Tibial nerve (tissue), 4 donors: ENCODE data around the gene PCDHGB6. TPM values are rescaled to one million over a fixed set of nuclear protein-coding genes. Genes with fewer than 3 reads are reported as not detected.

Experiments
- DNase-seq, 2 donors: peaks; one replicate each; pipeline ENCODE4 v3.0.0-alpha.2; 2019; ENCODE audit warnings: low spot score in 2 of 2
- H3K27ac ChIP-seq, 4 donors: fragments of 200-600 bp; sonication (generic) in 3 of 4; one replicate each; pipeline ENCODE4 v1.5.1; 2017 to 2019; ENCODE audit warnings: mild to moderate bottlenecking in 1 of 4
- H3K27me3 ChIP-seq, 2 donors: fragments of 200-600 bp; sonication (generic) in 1 of 2; one replicate each; pipeline versions ENCODE4 v1.5.1 to v1.6.0; 2017 to 2019
- H3K36me3 ChIP-seq, 3 donors: fragments of 200-600 bp; sonication (generic); one replicate each; pipeline ENCODE4 v1.5.1; 2018 to 2019
- H3K4me1 ChIP-seq, 4 donors: fragments of 200-600 bp; sonication (generic) in 3 of 4; one replicate each; pipeline ENCODE4 v1.5.1; 2017 to 2019
- H3K4me3 ChIP-seq, 4 donors: fragments of 200-600 bp; sonication (generic) in 3 of 4; one replicate each; pipeline ENCODE4 v1.5.1; 2017 to 2019; ENCODE audit warnings: mild to moderate bottlenecking in 1 of 4, moderate library complexity in 1 of 4
- H3K9me3 ChIP-seq, 4 donors: fragments of 200-600 bp; sonication (generic) in 3 of 4; one replicate each; pipeline ENCODE4 v1.5.1; 2017 to 2019
- CTCF ChIP-seq, 5 experiments: fragments of 200-600 bp in 3 of 5; fragments of 450-650 bp in 2 of 5; sonication (generic) in 3 of 5; IDR thresholded peaks; one replicate each; pipeline ENCODE4 v1.5.1; 2016 to 2019; ENCODE audit warnings: antibody characterized with exemption in 5 of 5, mild to moderate bottlenecking in 3 of 5, moderate library complexity in 2 of 5
- EP300 ChIP-seq, 2 donors: sonication (generic); formaldehyde crosslinking; IDR thresholded peaks; one replicate each; pipeline ENCODE4 v1.6.1; 2017; ENCODE audit warnings: antibody characterized with exemption in 2 of 2, mild to moderate bottlenecking in 1 of 2
- POLR2A ChIP-seq, 2 donors: fragments of 450-650 bp; IDR thresholded peaks; one replicate each; pipeline ENCODE4 v1.6.1; 2017; ENCODE audit warnings: antibody characterized with exemption in 2 of 2, mild to moderate bottlenecking in 2 of 2, moderate library complexity in 2 of 2
- whole genome bisulfite sequencing, 2 donors: methylation state at CpG; one replicate each; pipeline ENCODE4 v1.1.5; 2018; 5-methylcytosine and 5-hydroxymethylcytosine counted together
- total RNA-seq, 4 donors: library from RNA; depleted of rRNA; stranded (reverse); fragments of >200 nt; gene quantifications; one replicate each; pipeline ENCODE4 v1.1.0, GENCODE V29; 2016

Gene PCDHGB6
- total RNA-seq, 4 donors from 2014 or later: 9.2 to 16.8 (median 13.9) TPM

DNA sequence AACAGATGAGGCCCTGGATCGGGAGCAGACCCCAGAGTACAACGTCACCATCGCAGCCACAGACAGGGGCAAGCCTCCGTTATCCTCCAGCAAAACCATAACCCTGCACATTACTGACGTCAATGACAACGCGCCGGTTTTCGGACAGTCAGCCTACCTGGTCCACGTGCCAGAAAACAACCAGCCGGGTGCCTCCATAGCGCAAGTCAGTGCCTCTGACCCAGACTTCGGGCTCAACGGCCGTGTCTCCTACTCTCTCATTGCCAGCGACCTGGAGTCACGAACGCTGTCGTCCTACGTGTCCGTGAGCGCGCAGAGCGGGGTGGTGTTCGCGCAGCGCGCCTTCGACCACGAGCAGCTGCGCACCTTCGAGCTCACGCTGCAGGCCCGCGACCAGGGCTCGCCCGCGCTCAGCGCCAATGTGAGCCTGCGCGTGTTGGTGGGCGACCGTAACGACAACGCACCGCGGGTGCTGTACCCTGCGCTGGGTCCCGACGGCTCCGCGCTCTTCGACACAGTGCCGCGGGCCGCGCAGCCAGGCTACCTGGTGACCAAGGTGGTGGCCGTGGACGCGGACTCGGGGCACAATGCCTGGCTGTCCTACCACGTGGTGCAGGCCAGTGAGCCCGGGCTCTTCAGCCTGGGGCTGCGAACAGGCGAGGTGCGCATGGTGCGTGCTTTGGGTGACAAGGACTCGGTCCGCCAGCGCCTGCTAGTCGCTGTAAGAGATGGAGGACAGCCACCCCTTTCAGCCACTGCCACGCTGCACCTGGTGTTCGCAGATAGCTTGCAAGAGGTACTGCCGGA is 11.5 kb downstream of the PCDHGB6 start:
- H3K27me3 ChIP-seq: no peaks in the 10 kb centered on the region
- peaks cover 0 to 20% (median 0%) of the 10 kb centered on the region in 4 donors for H3K4me1 ChIP-seq
- peaks cover 0 to 100% (median 49%) of the 10 kb centered on the region in 4 donors for H3K9me3 ChIP-seq
- DNase-seq: no peak
- no peak overlapping the region for H3K27ac ChIP-seq
- peaks cover 0 to 32% (median 0%) of the 10 kb centered on the region in 3 donors for H3K36me3 ChIP-seq
- TF ChIP-seq EP300 (IDR thresholded peaks at IDR 0.05) (no peak), POLR2A (IDR thresholded peaks at IDR 0.05) (no peak), CTCF (IDR thresholded peaks at IDR 0.05) (no peak)
- no peak overlapping the region for H3K4me3 ChIP-seq
- 34 to 46% methylated on average over 32 to 34 of the region's 74 CpGs for WGBS, 2 donors

GRCh38 chr5:141420855-141421488 is 13.2 kb downstream of the PCDHGB6 start, which contains the start of gene PCDHGA11:
TSS of gene PCDHGA11 (plus strand) at chr5:141421051. CDS start at chr5:141421228, 177 bp downstream.
- H3K9me3 ChIP-seq: peaks cover 0 to 100% (median 54%) of the 10 kb centered on the region in 4 donors
- H3K27ac ChIP-seq: no peak within 1 kb of the TSS
- TF ChIP-seq CTCF (IDR thresholded peaks at IDR 0.05) (peak in 3 of 5 experiments; percentile 15 to 34 (median 18)), EP300 (IDR thresholded peaks at IDR 0.05) (no peak)
- H3K4me3 ChIP-seq: peak within 1 kb of the TSS in 2 of 4 donors; percentile 32 to 38
- peaks cover 0 to 20% (median 0%) of the 10 kb centered on the region in 4 donors for H3K4me1 ChIP-seq
- 12 to 17% methylated on average over 38 to 42 of the region's 42 CpGs for WGBS, 2 donors
- DNase-seq: peak in 1 of 2 donors; percentile 53
- peaks cover 0 to 34% (median 0%) of the 10 kb centered on the region in 3 donors for H3K36me3 ChIP-seq
- H3K27me3 ChIP-seq: no peaks in the 10 kb centered on the region

GRCh38 chr5:141421489-141421855 is 13.7 kb downstream of the PCDHGB6 start:
- no peak for DNase-seq
- Histone ChIP-seq H3K36me3 (peaks cover 0 to 39% (median 0%) of the 10 kb centered on the region in 3 donors), H3K27ac (no peak overlapping the region), H3K4me3 (peak overlapping the region in 2 of 4 donors; percentile 32 to 38), H3K9me3 (peaks cover 0 to 100% (median 57%) of the 10 kb centered on the region in 4 donors), H3K4me1 (peaks cover 0 to 20% (median 0%) of the 10 kb centered on the region in 4 donors), H3K27me3 (no peaks in the 10 kb centered on the region)
- 16 to 17% methylated on average over 13 of the region's 13 CpGs for WGBS, 2 donors
- TF ChIP-seq POLR2A (IDR thresholded peaks at IDR 0.05) (no peak), CTCF (IDR thresholded peaks at IDR 0.05) (no peak), EP300 (IDR thresholded peaks at IDR 0.05) (no peak)

DNA sequence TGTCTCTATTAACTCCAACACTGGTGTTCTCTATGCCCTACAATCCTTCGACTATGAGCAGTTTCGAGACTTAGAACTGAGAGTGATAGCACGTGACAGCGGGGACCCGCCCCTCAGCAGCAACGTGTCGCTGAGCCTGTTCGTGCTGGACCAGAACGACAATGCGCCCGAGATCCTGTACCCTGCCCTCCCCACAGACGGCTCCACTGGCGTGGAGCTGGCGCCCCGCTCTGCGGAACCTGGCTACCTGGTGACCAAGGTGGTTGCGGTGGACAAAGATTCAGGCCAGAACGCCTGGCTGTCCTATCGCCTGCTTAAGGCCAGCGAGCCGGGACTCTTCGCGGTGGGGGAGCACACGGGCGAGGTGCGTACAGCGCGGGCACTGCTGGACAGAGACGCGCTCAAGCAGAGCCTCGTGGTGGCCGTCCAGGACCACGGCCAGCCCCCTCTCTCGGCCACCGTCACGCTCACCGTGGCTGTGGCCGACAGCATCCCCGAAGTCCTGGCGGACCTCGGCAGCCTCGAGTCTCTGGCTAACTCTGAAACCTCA is 15.0 kb downstream of the PCDHGB6 start:
- no peaks in the 10 kb centered on the region for H3K27me3 ChIP-seq
- WGBS, 2 donors: 26 to 39% methylated on average over 24 to 28 of the region's 42 CpGs
- H3K27ac ChIP-seq: no peak overlapping the region
- DNase-seq: no peak
- peaks cover 0 to 50% (median 0%) of the 10 kb centered on the region in 3 donors for H3K36me3 ChIP-seq
- peaks cover 0 to 15% (median 0%) of the 10 kb centered on the region in 4 donors for H3K4me1 ChIP-seq
- H3K4me3 ChIP-seq: no peak overlapping the region
- no peak for TF ChIP-seq CTCF (IDR thresholded peaks at IDR 0.05)
- TF ChIP-seq POLR2A (IDR thresholded peaks at IDR 0.05): no peak
- no peak for TF ChIP-seq EP300 (IDR thresholded peaks at IDR 0.05)
- peaks cover 6 to 100% (median 59%) of the 10 kb centered on the region in 4 donors for H3K9me3 ChIP-seq
